ENCODE data around the gene FASTKD2.

- TF ChIP-seq POLR2A (IDR thresholded peaks at IDR 0.05) = no peak
- no peak for TF ChIP-seq CTCF (IDR thresholded peaks at IDR 0.05)
Measured at GRCh38 chr2:206764673-206765241, 649 bp upstream of the FASTKD2 start.

Data from heart left ventricle (tissue), 13 donors.